GM12878 (cell line): Measurements from ENCODE around the gene SVIP. TPM values are rescaled to one million over a fixed set of nuclear protein-coding genes. Genes with fewer than 3 reads are reported as not detected.

Source experiments
- CBX5 ChIP-seq: sonication (generic); IDR thresholded peaks from 2 replicates; pipeline ENCODE4 v1.6.1; 2016; ENCODE audit warnings: low read depth, moderate library complexity, mild to moderate bottlenecking, inconsistent platforms
- CHD2 ChIP-seq: IDR thresholded peaks from 2 replicates; pipeline ENCODE4 v1.6.1; 2011; ENCODE audit warnings: low read depth, low read length, improper control_type of control experiment, borderline replicate concordance
- CHD4 ChIP-seq: fragments of 200-600 bp; sonication (generic); IDR thresholded peaks from 2 replicates; pipeline ENCODE4 v1.6.1; 2016; ENCODE audit warnings: mild to moderate bottlenecking
- DPF2 ChIP-seq: fragments of 450-650 bp; IDR thresholded peaks from 2 replicates; pipeline ENCODE4 v1.6.1; 2017; ENCODE audit warnings: mild to moderate bottlenecking
- EP300 ChIP-seq, 2 experiments: fragments of 150-350 bp in 1 of 2; IDR thresholded peaks; 2 replicates each; pipeline ENCODE4 v1.6.1; 2011 to 2012; ENCODE audit warnings: low read depth in 2 of 2, low read length in 2 of 2, borderline replicate concordance in 1 of 2, improper control_type of control experiment in 1 of 2, inconsistent platforms in 1 of 2; ENCODE audit not compliant: control insufficient read depth in 1 of 2
- IRF4 ChIP-seq: IDR thresholded peaks from 2 replicates; pipeline ENCODE4 v1.6.1; 2011; ENCODE audit warnings: low read depth, low read length
- MEF2B ChIP-seq: fragments of 450-650 bp; IDR thresholded peaks from 2 replicates; pipeline ENCODE4 v1.6.1; 2018; ENCODE audit warnings: mild to moderate bottlenecking, moderate library complexity; ENCODE audit not compliant: partially characterized antibody, poor library complexity, severe bottlenecking
- MXI1 ChIP-seq: fragments of 150-350 bp; IDR thresholded peaks from 2 replicates; pipeline ENCODE4 v1.6.1; 2011; ENCODE audit warnings: low read depth, mild to moderate bottlenecking, inconsistent platforms, low read length, improper control_type of control experiment
- POU2F2 ChIP-seq: IDR thresholded peaks from 3 replicates; pipeline ENCODE4 v1.6.1; 2011; ENCODE audit warnings: low read depth, mild to moderate bottlenecking, low read length, borderline replicate concordance
- RAD21 ChIP-seq: IDR thresholded peaks from 2 replicates; pipeline ENCODE4 v1.6.1; 2011; ENCODE audit warnings: mild to moderate bottlenecking, low read depth, low read length, moderate library complexity; ENCODE audit not compliant: insufficient read depth
- RB1 ChIP-seq: fragments of 450-650 bp; formaldehyde crosslinking; IDR thresholded peaks from 2 replicates; pipeline ENCODE4 v1.6.1; 2017; ENCODE audit warnings: mild to moderate bottlenecking, borderline replicate concordance
- RCOR1 ChIP-seq: conservative IDR thresholded peaks from 2 replicates; pipeline ENCODE4 v1.6.1; 2012; ENCODE audit warnings: low read depth, low read length, improper control_type of control experiment
- SMAD5 ChIP-seq: IDR thresholded peaks from 2 replicates; pipeline ENCODE4 v1.6.1; 2016; ENCODE audit warnings: antibody characterized with exemption, low read depth
- STAT3 ChIP-seq: IDR thresholded peaks from 2 replicates; pipeline ENCODE4 v1.6.1; 2011; ENCODE audit warnings: low read depth, low read length, improper control_type of control experiment
- TCF7 ChIP-seq: IDR thresholded peaks from 2 replicates; pipeline ENCODE4 v1.6.1; 2014; ENCODE audit warnings: antibody characterized with exemption, borderline replicate concordance
- ZBTB40 ChIP-seq: fragments of 450-650 bp; IDR thresholded peaks from 2 replicates; pipeline ENCODE4 v1.6.1; 2016; ENCODE audit warnings: mild to moderate bottlenecking, moderate library complexity, borderline replicate concordance
- polyA plus RNA-seq, 11 experiments: library from polyadenylated mRNA; depleted of rRNA in 4 of 11; unstranded in 6 of 11; stranded (reverse) in 5 of 11; fragments of >200 nt; fragmentation: Nextera tagmentation in 4 of 11; fragmentation: Illumina TruSeq in 1 of 11; extraction: Ambion mirVana in 4 of 11; extraction: Trizol in 1 of 11; gene quantifications; 1 replicate in 1 of 11; 2 replicates in 10 of 11; pipeline versions ENCODE4 v1.2.1 to v1.2.3, GENCODE V29; 2011 to 2016; ENCODE audit warnings: inconsistent platforms in 2 of 11, missing spikeins in 2 of 11, low read depth in 1 of 11
- total RNA-seq, 4 experiments: library from RNA; depleted of rRNA in 3 of 4; stranded (reverse); fragments of >200 nt in 3 of 4; fragmentation: Illumina TruSeq in 1 of 4; extraction: Trizol in 1 of 4; gene quantifications; 2 replicates each; pipeline versions ENCODE4 v1.2.1 to v1.2.3, GENCODE V29; 2013 to 2021
- TF ChIP-seq, protein P1 (sequence below): IDR thresholded peaks from 2 replicates; pipeline ENCODE4 v1.6.1; 2012; ENCODE audit warnings: low read depth, low read length, improper control_type of control experiment
- TF ChIP-seq, protein P2 (sequence below): fragments of 450-650 bp; IDR thresholded peaks from 2 replicates; pipeline ENCODE4 v1.6.1; 2016; ENCODE audit warnings: mild to moderate bottlenecking
- TF ChIP-seq, protein P3 (sequence below): IDR thresholded peaks from 2 replicates; pipeline ENCODE4 v1.6.1; 2012; ENCODE audit warnings: low read depth, low read length, improper control_type of control experiment
- TF ChIP-seq, protein P4 (sequence below): IDR thresholded peaks from 2 replicates; pipeline ENCODE4 v1.6.1; 2012; ENCODE audit warnings: low read depth, low read length, improper control_type of control experiment

Gene SVIP
- total and polyA plus RNA-seq, 10 of the 15 experiments (the other 5 are each of a cell fraction or from before 2014, with no cell fraction given), result 17.8 to 78.0 (median 55.4) TPM

- TF ChIP-seq, protein P1, sequence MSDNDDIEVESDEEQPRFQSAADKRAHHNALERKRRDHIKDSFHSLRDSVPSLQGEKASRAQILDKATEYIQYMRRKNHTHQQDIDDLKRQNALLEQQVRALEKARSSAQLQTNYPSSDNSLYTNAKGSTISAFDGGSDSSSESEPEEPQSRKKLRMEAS, result no peak
- TF ChIP-seq RCOR1, result no peak
- TF ChIP-seq DPF2, result no peak
- TF ChIP-seq, protein P2, sequence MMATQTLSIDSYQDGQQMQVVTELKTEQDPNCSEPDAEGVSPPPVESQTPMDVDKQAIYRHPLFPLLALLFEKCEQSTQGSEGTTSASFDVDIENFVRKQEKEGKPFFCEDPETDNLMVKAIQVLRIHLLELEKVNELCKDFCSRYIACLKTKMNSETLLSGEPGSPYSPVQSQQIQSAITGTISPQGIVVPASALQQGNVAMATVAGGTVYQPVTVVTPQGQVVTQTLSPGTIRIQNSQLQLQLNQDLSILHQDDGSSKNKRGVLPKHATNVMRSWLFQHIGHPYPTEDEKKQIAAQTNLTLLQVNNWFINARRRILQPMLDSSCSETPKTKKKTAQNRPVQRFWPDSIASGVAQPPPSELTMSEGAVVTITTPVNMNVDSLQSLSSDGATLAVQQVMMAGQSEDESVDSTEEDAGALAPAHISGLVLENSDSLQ, result no peak
- TF ChIP-seq CHD2, result no peak
- TF ChIP-seq IRF4, result no peak
- TF ChIP-seq POU2F2, result no peak
- TF ChIP-seq EP300 (IDR thresholded peaks at IDR 0.05; ENCODE audit: borderline replicate concordance in 1 of 2, control insufficient read depth in 1 of 2, low read depth in 2 of 2, low read length in 2 of 2), result no peak
- no peak for TF ChIP-seq ZBTB40
- TF ChIP-seq, protein P3, sequence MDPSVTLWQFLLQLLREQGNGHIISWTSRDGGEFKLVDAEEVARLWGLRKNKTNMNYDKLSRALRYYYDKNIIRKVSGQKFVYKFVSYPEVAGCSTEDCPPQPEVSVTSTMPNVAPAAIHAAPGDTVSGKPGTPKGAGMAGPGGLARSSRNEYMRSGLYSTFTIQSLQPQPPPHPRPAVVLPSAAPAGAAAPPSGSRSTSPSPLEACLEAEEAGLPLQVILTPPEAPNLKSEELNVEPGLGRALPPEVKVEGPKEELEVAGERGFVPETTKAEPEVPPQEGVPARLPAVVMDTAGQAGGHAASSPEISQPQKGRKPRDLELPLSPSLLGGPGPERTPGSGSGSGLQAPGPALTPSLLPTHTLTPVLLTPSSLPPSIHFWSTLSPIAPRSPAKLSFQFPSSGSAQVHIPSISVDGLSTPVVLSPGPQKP, result no peak
- no peak for TF ChIP-seq RB1
- TF ChIP-seq CHD4, result no peak
- TF ChIP-seq MXI1, result no peak
- TF ChIP-seq MEF2B, result no peak
- TF ChIP-seq STAT3, result no peak
- TF ChIP-seq TCF7, result no peak
- TF ChIP-seq CBX5, result no peak
- no peak for TF ChIP-seq SMAD5
- TF ChIP-seq, protein P4, sequence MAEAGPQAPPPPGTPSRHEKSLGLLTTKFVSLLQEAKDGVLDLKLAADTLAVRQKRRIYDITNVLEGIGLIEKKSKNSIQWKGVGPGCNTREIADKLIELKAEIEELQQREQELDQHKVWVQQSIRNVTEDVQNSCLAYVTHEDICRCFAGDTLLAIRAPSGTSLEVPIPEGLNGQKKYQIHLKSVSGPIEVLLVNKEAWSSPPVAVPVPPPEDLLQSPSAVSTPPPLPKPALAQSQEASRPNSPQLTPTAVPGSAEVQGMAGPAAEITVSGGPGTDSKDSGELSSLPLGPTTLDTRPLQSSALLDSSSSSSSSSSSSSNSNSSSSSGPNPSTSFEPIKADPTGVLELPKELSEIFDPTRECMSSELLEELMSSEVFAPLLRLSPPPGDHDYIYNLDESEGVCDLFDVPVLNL, result no peak
- TF ChIP-seq RAD21, result peak; percentile 83
These were observed 46.4 kb upstream of the SVIP start (continued) for GRCh38 chr11:22875869-22876473.
